Measurements from ENCODE around the gene BCAM.

Gene BCAM

DNA sequence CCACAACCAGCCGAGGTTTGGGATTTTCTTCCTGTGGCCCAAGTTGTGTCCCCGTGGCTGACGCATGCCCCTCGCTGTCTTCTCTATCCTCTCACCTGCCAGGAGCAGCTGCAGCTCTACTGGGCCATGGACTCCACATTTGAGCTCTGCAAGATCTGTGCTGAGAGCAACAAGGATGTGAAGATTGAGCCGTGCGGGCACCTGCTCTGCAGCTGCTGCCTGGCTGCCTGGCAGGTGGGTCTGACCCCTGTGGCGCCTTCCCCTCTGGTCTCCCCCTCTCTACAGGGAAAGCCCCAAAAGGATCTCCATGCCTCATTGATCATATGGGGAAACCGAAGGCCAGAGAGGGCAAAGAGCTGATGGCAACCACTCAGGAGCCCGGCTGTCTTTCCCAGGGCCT lies 16.6 kb upstream of the BCAM start:
- no peak for DNase-seq (ENCODE audit: low spot score)

GRCh38 chr19:44794610-44795009 lies 14.3 kb upstream of the BCAM start:
- DNase-seq (ENCODE audit: low spot score) = no peak

GRCh38 chr19:44795398-44795987 lies 13.4 kb upstream of the BCAM start:
- no peak for DNase-seq (ENCODE audit: low spot score)

DNA sequence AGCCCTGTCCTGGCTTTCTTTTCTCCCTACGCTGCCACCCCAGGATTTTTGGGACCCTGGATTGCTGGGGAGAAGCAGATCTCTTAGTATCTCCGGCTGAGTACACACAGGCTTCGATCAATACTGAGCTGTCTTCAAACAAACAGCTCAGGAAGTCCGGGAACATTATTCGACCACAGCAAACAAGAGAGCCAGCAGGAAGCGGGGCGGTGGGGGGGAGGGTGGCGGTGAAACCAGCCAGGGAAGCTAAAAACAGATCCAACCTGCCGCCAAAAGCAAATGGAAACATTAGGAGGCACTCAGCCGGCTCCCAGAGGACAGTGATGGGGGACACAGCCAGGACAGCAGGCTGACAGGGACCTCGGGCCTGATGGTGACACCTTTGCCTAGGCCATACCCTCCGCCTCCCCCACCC lies 12.2 kb upstream of the BCAM start:
- no peak for DNase-seq (ENCODE audit: low spot score)

DNA sequence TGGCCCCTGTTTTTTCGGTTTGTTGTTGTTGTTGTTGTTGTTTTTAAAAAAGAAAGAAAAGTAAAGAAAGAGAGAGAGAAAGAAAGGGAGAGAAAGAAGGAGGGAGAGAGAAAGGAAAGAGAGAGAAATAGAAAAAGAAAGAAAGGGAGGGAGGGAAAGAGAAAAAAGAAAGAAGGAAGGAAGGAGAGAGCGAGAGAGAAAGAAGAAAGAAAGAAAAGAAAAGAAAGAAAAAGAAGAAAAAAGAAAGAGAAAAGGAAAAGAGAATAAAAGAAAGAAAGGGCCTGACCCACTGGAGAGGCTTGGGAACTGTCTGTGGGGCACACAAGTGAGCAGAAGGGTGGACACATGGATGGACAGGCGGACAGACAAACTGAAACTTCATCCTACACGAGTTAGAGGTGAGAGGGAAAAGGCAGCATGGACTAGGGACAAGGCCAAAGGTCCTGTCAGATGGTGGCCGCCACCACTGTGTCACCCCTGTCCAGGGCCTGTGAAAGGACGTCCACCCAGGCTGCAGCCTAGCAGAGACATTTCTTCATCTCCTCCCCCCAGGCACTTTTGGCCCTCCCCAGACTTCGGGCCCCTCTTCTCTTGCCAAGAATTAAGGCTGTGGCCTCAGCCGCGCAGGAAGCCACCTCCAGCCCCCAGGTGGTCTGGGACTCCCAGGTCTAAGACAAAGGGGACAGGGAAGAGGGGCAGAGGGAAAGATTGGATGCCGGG lies 9.1 kb upstream of the BCAM start:
- no peak for DNase-seq (ENCODE audit: low spot score)

- peak; percentile 71 for DNase-seq (ENCODE audit: low spot score)
Observed at GRCh38 chr19:44800461-44800860, 8.4 kb upstream of the BCAM start.

GRCh38 chr19:44803442-44804428 lies 5.2 kb upstream of the BCAM start:
- DNase-seq (ENCODE audit: low spot score) = no peak

DNA sequence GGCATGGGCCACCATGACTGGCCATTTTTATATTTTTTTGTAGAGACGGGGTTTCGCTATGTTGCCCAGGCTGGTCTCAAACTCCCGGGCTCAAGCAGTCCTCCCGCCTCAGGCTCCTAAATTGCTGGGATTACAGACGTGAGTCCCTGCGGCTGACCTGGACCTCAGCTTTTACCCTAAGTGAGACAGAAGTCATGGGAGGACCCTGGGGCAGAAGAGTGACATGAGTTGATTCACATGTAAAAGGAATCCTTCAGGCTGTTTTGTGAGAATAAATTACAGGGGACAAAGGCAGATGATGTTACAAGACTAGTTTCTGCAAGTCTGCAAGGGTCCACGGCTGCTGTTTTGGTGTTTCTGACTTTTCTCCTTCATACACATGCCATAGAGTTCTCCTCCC lies 2.6 kb upstream of the BCAM start:
- DNase-seq (ENCODE audit: low spot score) = no peak

- no peak for DNase-seq (ENCODE audit: low spot score)
Observed at GRCh38 chr19:44807162-44807561, 1.7 kb upstream of the BCAM start.

DNA sequence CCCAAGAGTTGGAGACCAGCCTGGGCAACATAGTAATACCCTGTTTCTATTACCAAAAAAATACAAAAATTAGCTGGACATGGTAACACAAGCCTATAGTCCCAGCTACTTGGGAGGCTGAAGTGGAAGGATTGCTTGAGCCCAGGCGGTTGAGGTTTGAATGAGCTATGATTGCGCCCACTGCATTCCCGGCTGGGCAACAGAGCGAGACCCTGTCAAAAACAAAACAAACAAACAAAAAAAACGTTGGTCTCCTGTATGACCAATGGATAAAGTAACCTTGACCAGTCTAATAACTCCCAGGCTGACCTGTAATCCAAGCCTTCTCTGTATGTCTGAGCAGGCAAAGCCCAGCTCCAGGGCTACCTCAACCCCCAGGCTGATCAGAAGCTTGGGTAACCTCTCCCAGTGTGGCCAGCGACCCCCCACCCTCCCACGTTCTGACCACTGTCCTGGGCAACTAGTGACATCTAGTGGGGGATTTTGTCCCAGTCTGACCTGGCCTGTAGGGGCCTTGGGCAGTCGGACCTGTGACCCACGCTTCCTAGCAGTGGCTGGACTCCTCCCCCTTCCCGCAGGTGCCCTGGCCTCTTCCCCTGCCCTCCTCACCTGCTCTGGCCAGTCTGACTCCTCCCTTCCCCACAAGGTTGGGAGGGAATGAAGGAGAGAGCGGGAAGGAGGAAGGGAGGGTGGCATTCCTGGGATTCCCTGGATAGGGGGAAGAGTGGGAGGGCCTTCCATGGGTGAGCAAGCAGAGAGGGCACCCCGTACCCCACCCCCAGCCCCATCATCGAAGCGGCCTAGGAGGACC lies 1.0 kb upstream of the BCAM start:
- DNase-seq (ENCODE audit: low spot score) = no peak

GRCh38 chr19:44809577-44810233 lies 802 bp downstream of the BCAM start:
- DNase-seq (ENCODE audit: low spot score) = no peak

DNA sequence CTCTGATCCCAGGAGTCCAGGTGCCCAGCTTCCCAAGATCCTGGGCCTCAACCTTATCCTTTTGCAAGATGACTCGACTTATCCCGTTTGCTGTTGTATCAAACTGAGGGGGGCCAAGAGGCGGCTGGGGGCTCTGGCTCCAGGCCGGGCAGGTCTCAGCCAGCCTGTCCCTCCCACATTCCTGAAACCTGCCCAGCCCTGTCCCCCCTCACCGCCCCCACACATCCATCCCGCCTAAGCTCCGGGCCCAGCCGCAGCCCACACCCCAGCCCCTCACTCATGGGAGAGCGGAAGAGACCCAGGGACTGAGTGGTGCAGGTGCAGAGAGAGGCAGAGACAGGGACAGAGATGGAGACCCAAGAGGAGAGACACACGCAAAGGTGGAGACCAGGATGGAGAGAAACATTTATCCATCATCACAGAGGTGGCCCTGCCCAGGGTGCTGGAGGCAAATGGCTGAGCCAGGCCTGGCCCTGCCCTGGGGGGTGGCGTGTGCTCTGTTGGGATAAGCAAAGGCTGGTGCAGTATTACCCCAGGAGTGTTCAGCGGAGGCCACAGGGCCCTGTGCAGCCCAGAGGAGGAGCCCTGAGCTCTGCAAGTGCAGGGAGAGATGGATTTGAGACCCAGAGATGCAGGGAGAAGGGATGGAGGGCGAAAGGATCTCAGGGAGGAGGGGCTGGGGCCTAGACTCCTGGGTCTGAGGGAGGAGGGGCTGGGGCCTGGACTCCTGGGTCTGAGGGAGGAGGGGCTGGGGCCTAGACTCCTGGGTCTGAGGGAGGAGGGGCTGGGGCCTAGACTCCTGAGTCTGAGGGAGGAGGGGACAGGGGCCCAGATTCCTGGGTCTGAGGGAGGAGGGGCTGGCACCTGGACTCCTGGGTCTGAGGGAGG lies 1.6 kb downstream of the BCAM start:
- no peak for DNase-seq (ENCODE audit: low spot score)

GRCh38 chr19:44811122-44811419 lies 2.2 kb downstream of the BCAM start:
- DNase-seq (ENCODE audit: low spot score) = no peak

DNA sequence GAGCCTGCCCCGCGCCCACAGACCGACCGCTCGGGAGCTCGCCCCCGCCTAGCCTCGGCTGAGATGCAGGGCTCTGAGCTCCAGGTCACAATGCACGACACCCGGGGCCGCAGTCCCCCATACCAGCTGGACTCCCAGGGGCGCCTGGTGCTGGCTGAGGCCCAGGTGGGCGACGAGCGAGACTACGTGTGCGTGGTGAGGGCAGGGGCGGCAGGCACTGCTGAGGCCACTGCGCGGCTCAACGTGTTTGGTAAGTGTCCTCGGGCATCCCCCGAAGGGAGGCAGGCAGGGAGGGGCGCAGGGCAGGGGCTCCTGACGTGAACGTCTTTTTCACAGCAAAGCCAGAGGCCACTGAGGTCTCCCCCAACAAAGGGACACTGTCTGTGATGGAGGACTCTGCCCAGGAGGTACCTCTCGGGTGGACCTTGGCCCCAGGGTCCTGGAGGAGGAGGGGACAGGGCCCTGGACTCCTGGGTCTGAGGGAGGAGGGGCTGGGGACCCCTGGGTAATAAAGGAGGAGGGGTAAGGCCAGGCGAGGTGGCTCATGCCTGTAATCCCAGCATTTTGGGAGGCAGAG lies 3.3 kb downstream of the BCAM start:
- DNase-seq (ENCODE audit: low spot score) = no peak

DNA sequence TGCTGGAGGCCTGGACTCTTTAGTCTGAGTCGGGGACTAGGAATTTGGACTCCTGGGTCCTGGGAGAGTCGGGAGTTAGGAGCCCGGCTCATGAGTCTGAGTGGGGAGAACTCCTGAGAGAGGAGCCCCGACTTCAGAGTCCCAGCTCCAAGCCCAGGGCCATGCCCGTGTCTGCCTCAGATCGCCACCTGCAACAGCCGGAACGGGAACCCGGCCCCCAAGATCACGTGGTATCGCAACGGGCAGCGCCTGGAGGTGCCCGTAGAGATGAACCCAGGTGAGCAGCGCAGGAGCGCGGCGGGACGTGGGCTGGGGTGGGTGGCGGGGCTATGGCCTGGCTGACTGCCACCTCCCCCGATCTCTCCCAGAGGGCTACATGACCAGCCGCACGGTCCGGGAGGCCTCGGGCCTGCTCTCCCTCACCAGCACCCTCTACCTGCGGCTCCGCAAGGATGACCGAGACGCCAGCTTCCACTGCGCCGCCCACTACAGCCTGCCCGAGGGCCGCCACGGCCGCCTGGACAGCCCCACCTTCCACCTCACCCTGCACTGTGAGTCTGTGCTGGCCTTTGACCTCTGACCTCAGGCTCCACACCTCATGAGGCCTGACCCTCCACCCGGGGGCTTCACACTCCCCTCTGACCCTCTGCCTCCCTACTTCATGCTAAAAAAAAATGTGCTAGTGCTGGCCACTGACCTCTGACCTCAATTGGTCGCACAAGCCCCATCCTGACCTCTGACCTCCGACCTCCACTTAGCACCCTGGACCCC lies 4.4 kb downstream of the BCAM start:
- DNase-seq (ENCODE audit: low spot score) = no peak

GRCh38 chr19:44813841-44814470 lies 5.1 kb downstream of the BCAM start:
- DNase-seq (ENCODE audit: low spot score) = no peak

GRCh38 chr19:44814517-44814916 lies 5.6 kb downstream of the BCAM start:
- no peak for DNase-seq (ENCODE audit: low spot score)

GRCh38 chr19:44816301-44816700 lies 7.4 kb downstream of the BCAM start:
- no peak for DNase-seq (ENCODE audit: low spot score)
